ENCODE results near the gene ARHGAP45. TPM values are rescaled to one million over a fixed set of nuclear protein-coding genes. Genes with fewer than 3 reads are reported as not detected.

ARHGAP45 gene
- total and polyA plus RNA-seq, 8 donors: 12.2 to 211 (median 15.8) TPM

- Histone ChIP-seq H3K27me3 (peaks cover 0 to 51% (median 29%) of the 10 kb centered on the region in 3 donors), H3K36me3 (no peaks in the 10 kb centered on the region), H3K9me3 (no peaks in the 10 kb centered on the region), H3K4me1 (peaks cover 44 to 62% (median 51%) of the 10 kb centered on the region in 4 donors), H3K27ac (peak overlapping the region in 1 of 5 donors; percentile 38), H3K4me3 (peak overlapping the region in 1 of 4 donors; percentile 24)
- 9 to 13% (median 12%) methylated on average over 50 to 60 of the region's 60 CpGs for WGBS, 5 donors
- peak; percentile 81 to 87 for DNase-seq
- intact Hi-C loops (cut with DNase I; ENCODE audit: low total_unique reads): no loop called here
- no peak for TF ChIP-seq POLR2A (IDR thresholded peaks at IDR 0.05)
- TF ChIP-seq POLR2AphosphoS5 (IDR thresholded peaks at IDR 0.05): peak in 1 of 3 donors; percentile 74
- peak in 5 of 7 experiments; percentile 55 to 92 (median 87) for TF ChIP-seq CTCF (IDR thresholded peaks at IDR 0.05)
- no peak for TF ChIP-seq EP300 (IDR thresholded peaks at IDR 0.05)
Measured at GRCh38 chr19:1064661-1065605, 2.0 kb upstream of the ARHGAP45 start.

GRCh38 chr19:1065606-1066109, 1.3 kb upstream of the ARHGAP45 start:
- WGBS, 5 donors: 39 to 53% (median 47%) methylated on average over 9 to 17 of the region's 17 CpGs
- no peak overlapping the region for H3K27ac ChIP-seq
- no peak overlapping the region for H3K4me3 ChIP-seq
- intact Hi-C loops (cut with DNase I; ENCODE audit: low total_unique reads): no loop called here
- no peaks in the 10 kb centered on the region for H3K9me3 ChIP-seq
- TF ChIP-seq CTCF (IDR thresholded peaks at IDR 0.05) (no peak), EP300 (IDR thresholded peaks at IDR 0.05) (no peak), POLR2A (IDR thresholded peaks at IDR 0.05) (no peak), POLR2AphosphoS5 (IDR thresholded peaks at IDR 0.05) (no peak)
- peaks cover 0 to 58% (median 33%) of the 10 kb centered on the region in 3 donors for H3K27me3 ChIP-seq
- no peak for DNase-seq
- H3K4me1 ChIP-seq: peaks cover 44 to 66% (median 58%) of the 10 kb centered on the region in 4 donors
- H3K36me3 ChIP-seq: peaks cover 0 to 2% (median 0%) of the 10 kb centered on the region in 4 donors

GRCh38 chr19:1066251-1066747, 668 bp upstream of the ARHGAP45 start:
- Histone ChIP-seq H3K27ac (peak overlapping the region in 2 of 5 donors; percentile 71 to 79), H3K36me3 (peaks cover 0 to 6% (median 0%) of the 10 kb centered on the region in 4 donors), H3K4me1 (peaks cover 50 to 73% (median 64%) of the 10 kb centered on the region in 4 donors), H3K9me3 (no peaks in the 10 kb centered on the region), H3K27me3 (peaks cover 0 to 65% (median 39%) of the 10 kb centered on the region in 3 donors), H3K4me3 (peak overlapping the region; percentile 42 to 62 (median 50))
- WGBS, 5 donors: 16 to 40% (median 27%) methylated on average over 7 to 17 of the region's 17 CpGs
- no peak for TF ChIP-seq EP300 (IDR thresholded peaks at IDR 0.05)
- no peak for TF ChIP-seq POLR2AphosphoS5 (IDR thresholded peaks at IDR 0.05)
- TF ChIP-seq CTCF (IDR thresholded peaks at IDR 0.05): no peak
- TF ChIP-seq POLR2A (IDR thresholded peaks at IDR 0.05): no peak
- intact Hi-C loops (cut with DNase I; ENCODE audit: low total_unique reads): no loop called here
- DNase-seq: no peak

- H3K27me3 ChIP-seq: peaks cover 0 to 76% (median 39%) of the 10 kb centered on the region in 3 donors
- no peak for TF ChIP-seq EP300 (IDR thresholded peaks at IDR 0.05)
- no peak for TF ChIP-seq POLR2A (IDR thresholded peaks at IDR 0.05)
- no peak for TF ChIP-seq POLR2AphosphoS5 (IDR thresholded peaks at IDR 0.05)
- no peak for TF ChIP-seq CTCF (IDR thresholded peaks at IDR 0.05)
- 4 to 25% (median 6%) methylated on average over 2 to 38 of the region's 38 CpGs for WGBS, 5 donors
- no peak for DNase-seq
- peak overlapping the region; percentile 37 to 87 (median 77) for H3K27ac ChIP-seq
- no peaks in the 10 kb centered on the region for H3K9me3 ChIP-seq
- H3K36me3 ChIP-seq: peaks cover 0 to 8% (median 0%) of the 10 kb centered on the region in 4 donors
- H3K4me3 ChIP-seq: peak overlapping the region; percentile 42 to 62 (median 50)
- H3K4me1 ChIP-seq: peaks cover 54 to 83% (median 71%) of the 10 kb centered on the region in 4 donors
- intact Hi-C loops (cut with DNase I; ENCODE audit: low total_unique reads): no loop called here
Measured at GRCh38 chr19:1067341-1067957, 482 bp downstream of the ARHGAP45 start.
